Liver (tissue), 9 donors: ENCODE data around the gene ZNF32. TPM values are rescaled to one million over a fixed set of nuclear protein-coding genes. Genes with fewer than 3 reads are reported as not detected.

Experiments used
- DNase-seq: peaks from one replicate; pipeline ENCODE4 v3.0.0-alpha.2; 2017; ENCODE audit warnings: low spot score
- H3K27ac ChIP-seq, 2 donors: one replicate each; pipeline ENCODE4 v1.7.0; 2013; ENCODE audit warnings: inconsistent platforms in 2 of 2, low read length in 2 of 2, control low read depth in 1 of 2, low read depth in 1 of 2, mild to moderate bottlenecking in 1 of 2
- H3K27me3 ChIP-seq, 4 donors: one replicate each; pipeline versions ENCODE4 v1.6.1 to v1.7.0; 2013; ENCODE audit warnings: low read length in 3 of 4, inconsistent platforms in 1 of 4, mild to moderate bottlenecking in 1 of 4, moderate library complexity in 1 of 4; ENCODE audit not compliant: control insufficient read depth in 4 of 4, insufficient read depth in 4 of 4
- H3K36me3 ChIP-seq, 4 donors: one replicate each; pipeline versions ENCODE4 v1.6.1 to v1.7.0; 2013; ENCODE audit warnings: low read length in 3 of 4, mild to moderate bottlenecking in 3 of 4, low read depth in 1 of 4, moderate library complexity in 1 of 4; ENCODE audit not compliant: control insufficient read depth in 4 of 4, insufficient read depth in 3 of 4
- H3K4me1 ChIP-seq, 4 donors: one replicate each; pipeline versions ENCODE4 v1.6.1 to v1.7.0; 2013; ENCODE audit warnings: low read length in 3 of 4, mild to moderate bottlenecking in 3 of 4, moderate library complexity in 1 of 4; ENCODE audit not compliant: control insufficient read depth in 4 of 4, insufficient read depth in 4 of 4
- H3K4me3 ChIP-seq, 3 donors: one replicate each; pipeline versions ENCODE4 v1.6.1 to v1.7.0; 2013; ENCODE audit warnings: low read length in 3 of 3, control low read depth in 1 of 3, low read depth in 1 of 3, mild to moderate bottlenecking in 1 of 3
- H3K9ac ChIP-seq, 2 donors: one replicate each; pipeline ENCODE4 v1.7.0; 2013; ENCODE audit warnings: low read length in 2 of 2, mild to moderate bottlenecking in 2 of 2, moderate library complexity in 2 of 2, control low read depth in 1 of 2, low read depth in 1 of 2
- H3K9me3 ChIP-seq, 4 donors: one replicate each; pipeline versions ENCODE4 v1.6.1 to v1.7.0; 2013; ENCODE audit warnings: low read length in 3 of 4; ENCODE audit not compliant: control insufficient read depth in 4 of 4
- EGR1 ChIP-seq, 2 donors: IDR thresholded peaks; 2 replicates each; pipeline ENCODE4 v1.6.1; 2016 to 2018; ENCODE audit warnings: antibody characterized with exemption in 2 of 2, low read depth in 2 of 2
- FOXA1 ChIP-seq: IDR thresholded peaks from 2 replicates; pipeline ENCODE4 v1.6.1; 2016; ENCODE audit warnings: antibody characterized with exemption
- FOXA2 ChIP-seq: IDR thresholded peaks from 2 replicates; pipeline ENCODE4 v1.6.1; 2016; ENCODE audit warnings: antibody characterized with exemption
- GABPA ChIP-seq, 2 donors: IDR thresholded peaks in 1 of 2; conservative IDR thresholded peaks in 1 of 2; 2 replicates each; pipeline ENCODE4 v1.6.1; 2016; ENCODE audit warnings: antibody characterized with exemption in 2 of 2, mild to moderate bottlenecking in 1 of 2, moderate library complexity in 1 of 2
- HNF4A ChIP-seq, 2 donors: conservative IDR thresholded peaks; 2 replicates each; pipeline ENCODE4 v1.6.1; 2016; ENCODE audit warnings: antibody characterized with exemption in 2 of 2, mild to moderate bottlenecking in 2 of 2
- HNF4G ChIP-seq: IDR thresholded peaks from 2 replicates; pipeline ENCODE4 v1.6.1; 2016; ENCODE audit warnings: antibody characterized with exemption
- JUND ChIP-seq, 2 donors: IDR thresholded peaks; 2 replicates each; pipeline ENCODE4 v1.6.1; 2016; ENCODE audit warnings: antibody characterized with exemption in 2 of 2
- MAX ChIP-seq: IDR thresholded peaks from 2 replicates; pipeline ENCODE4 v1.6.1; 2016; ENCODE audit warnings: antibody characterized with exemption
- NR2F2 ChIP-seq: IDR thresholded peaks from 2 replicates; pipeline ENCODE4 v1.6.1; 2016; ENCODE audit warnings: antibody characterized with exemption
- RAD21 ChIP-seq, 2 donors: IDR thresholded peaks; 2 replicates each; pipeline ENCODE4 v1.6.1; 2016; ENCODE audit warnings: antibody characterized with exemption in 2 of 2, mild to moderate bottlenecking in 2 of 2
- REST ChIP-seq: IDR thresholded peaks from 2 replicates; pipeline ENCODE4 v1.6.1; 2016; ENCODE audit warnings: antibody characterized with exemption, mild to moderate bottlenecking
- RXRA ChIP-seq, 2 donors: IDR thresholded peaks; 2 replicates each; pipeline ENCODE4 v1.6.1; 2017 to 2018; ENCODE audit warnings: antibody characterized with exemption in 2 of 2, mild to moderate bottlenecking in 1 of 2
- SP1 ChIP-seq: IDR thresholded peaks from 2 replicates; pipeline ENCODE4 v1.6.1; 2018; ENCODE audit warnings: antibody characterized with exemption, mild to moderate bottlenecking
- TAF1 ChIP-seq: conservative IDR thresholded peaks from 2 replicates; pipeline ENCODE4 v1.6.1; 2016; ENCODE audit warnings: antibody characterized with exemption, mild to moderate bottlenecking
- YY1 ChIP-seq: IDR thresholded peaks from 2 replicates; pipeline ENCODE4 v1.6.1; 2016; ENCODE audit warnings: antibody characterized with exemption, mild to moderate bottlenecking
- ZBTB33 ChIP-seq: IDR thresholded peaks from 2 replicates; pipeline ENCODE4 v1.6.1; 2016; ENCODE audit warnings: antibody characterized with exemption
- WGBS: extraction: QIAGEN DNeasy Blood & Tissue Kit; methylation state at CpG from one replicate; pipeline ENCODE4 v1.1.7; 2013; 5-methylcytosine and 5-hydroxymethylcytosine counted together
- polyA plus RNA-seq, 2 donors: library from polyadenylated mRNA; stranded (reverse) in 1 of 2; unstranded in 1 of 2; fragments of 200-250 nt in 1 of 2; fragments of >200 nt in 1 of 2; fragmentation: Nextera tagmentation in 1 of 2; extraction: Ambion mirVana in 1 of 2; gene quantifications; one replicate each; pipeline versions ENCODE4 v1.2.1 to v1.2.3, GENCODE V29; 2013 to 2015
- total RNA-seq, 2 donors: library from RNA; depleted of rRNA; stranded (reverse); fragments of >200 nt; gene quantifications; one replicate each; pipeline ENCODE4 v1.2.3, GENCODE V29; 2014
- TF ChIP-seq, protein P1 (sequence below): fragments of 150-350 bp; IDR thresholded peaks from 2 replicates; pipeline ENCODE4 v1.5.1; 2017; ENCODE audit warnings: improper control_type of control experiment, low read depth, low read length; ENCODE audit not compliant: missing input control
- TF ChIP-seq, protein P2 (sequence below): IDR thresholded peaks from 2 replicates; pipeline ENCODE4 v1.6.1; 2016; ENCODE audit warnings: antibody characterized with exemption
- donor health status: healthy.
- donor health status: healthy.
- donor health status: healthy.
- donor health status: healthy.
- donor health status: healthy.

Gene ZNF32
- total and polyA plus RNA-seq, 4 donors: 6.5 to 19.9 (median 12.5) TPM

- 76% methylated on average over 6 of the region's 6 CpGs for WGBS
- Histone ChIP-seq H3K27ac (no peak overlapping the region), H3K27me3 (no peaks in the 10 kb centered on the region), H3K9me3 (no peaks in the 10 kb centered on the region), H3K36me3 (no peaks in the 10 kb centered on the region), H3K4me3 (no peak overlapping the region), H3K9ac (no peak overlapping the region), H3K4me1 (no peaks in the 10 kb centered on the region)
- DNase-seq: no peak
- no peak for TF ChIP-seq MAX
- no peak for TF ChIP-seq REST
- TF ChIP-seq RXRA (IDR thresholded peaks at IDR 0.05): no peak
- TF ChIP-seq EGR1 (IDR thresholded peaks at IDR 0.05; ENCODE audit: low read depth in 2 of 2): no peak
- no peak for TF ChIP-seq FOXA2
- TF ChIP-seq NR2F2: no peak
- no peak for TF ChIP-seq SP1
- no peak for TF ChIP-seq HNF4G
- no peak for TF ChIP-seq JUND (IDR thresholded peaks at IDR 0.05)
- TF ChIP-seq TAF1: no peak
- no peak for TF ChIP-seq ZBTB33
- TF ChIP-seq, protein P1, sequence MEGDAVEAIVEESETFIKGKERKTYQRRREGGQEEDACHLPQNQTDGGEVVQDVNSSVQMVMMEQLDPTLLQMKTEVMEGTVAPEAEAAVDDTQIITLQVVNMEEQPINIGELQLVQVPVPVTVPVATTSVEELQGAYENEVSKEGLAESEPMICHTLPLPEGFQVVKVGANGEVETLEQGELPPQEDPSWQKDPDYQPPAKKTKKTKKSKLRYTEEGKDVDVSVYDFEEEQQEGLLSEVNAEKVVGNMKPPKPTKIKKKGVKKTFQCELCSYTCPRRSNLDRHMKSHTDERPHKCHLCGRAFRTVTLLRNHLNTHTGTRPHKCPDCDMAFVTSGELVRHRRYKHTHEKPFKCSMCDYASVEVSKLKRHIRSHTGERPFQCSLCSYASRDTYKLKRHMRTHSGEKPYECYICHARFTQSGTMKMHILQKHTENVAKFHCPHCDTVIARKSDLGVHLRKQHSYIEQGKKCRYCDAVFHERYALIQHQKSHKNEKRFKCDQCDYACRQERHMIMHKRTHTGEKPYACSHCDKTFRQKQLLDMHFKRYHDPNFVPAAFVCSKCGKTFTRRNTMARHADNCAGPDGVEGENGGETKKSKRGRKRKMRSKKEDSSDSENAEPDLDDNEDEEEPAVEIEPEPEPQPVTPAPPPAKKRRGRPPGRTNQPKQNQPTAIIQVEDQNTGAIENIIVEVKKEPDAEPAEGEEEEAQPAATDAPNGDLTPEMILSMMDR: no peak
- TF ChIP-seq FOXA1: no peak
- TF ChIP-seq HNF4A (conservative IDR thresholded peaks at IDR 0.05): no peak
- TF ChIP-seq, protein P2, sequence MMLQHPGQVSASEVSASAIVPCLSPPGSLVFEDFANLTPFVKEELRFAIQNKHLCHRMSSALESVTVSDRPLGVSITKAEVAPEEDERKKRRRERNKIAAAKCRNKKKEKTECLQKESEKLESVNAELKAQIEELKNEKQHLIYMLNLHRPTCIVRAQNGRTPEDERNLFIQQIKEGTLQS: no peak
- TF ChIP-seq GABPA (IDR thresholded peaks at IDR 0.05 in 1 of 2, conservative IDR thresholded peaks at IDR 0.05 in 1 of 2): no peak
- TF ChIP-seq YY1: no peak
- TF ChIP-seq RAD21 (IDR thresholded peaks at IDR 0.05): no peak
Observed at GRCh38 chr10:43681721-43682120, 33.0 kb upstream of the ZNF32 start.
